Activated gamma-delta T cell (primary cell): ENCODE data around the gene LPIN3.

Source experiments
- DNase-seq: peaks from one replicate; lab custom pipeline; 2025; lab: John Stamatoyannopoulos, UW

Gene LPIN3

GRCh38 chr20:41320441-41320840, 20.2 kb upstream of the LPIN3 start:
- DNase-seq, result no peak

GRCh38 chr20:41320976-41321375, 19.6 kb upstream of the LPIN3 start:
- no peak for DNase-seq

- DNase-seq, result no peak
These were observed 13.4 kb upstream of the LPIN3 start for GRCh38 chr20:41327178-41327577.

- no peak for DNase-seq
These were observed 10.9 kb upstream of the LPIN3 start for GRCh38 chr20:41329435-41330342.

- DNase-seq, result no peak
These were observed 10.3 kb upstream of the LPIN3 start for GRCh38 chr20:41330343-41330720.

GRCh38 chr20:41330941-41331340, 9.7 kb upstream of the LPIN3 start:
- DNase-seq, result no peak

GRCh38 chr20:41331731-41332130, 8.9 kb upstream of the LPIN3 start:
- DNase-seq, result no peak

GRCh38 chr20:41334036-41334435, 6.6 kb upstream of the LPIN3 start:
- no peak for DNase-seq

- DNase-seq, result no peak
These were observed 5.9 kb upstream of the LPIN3 start for GRCh38 chr20:41334443-41335421.

GRCh38 chr20:41335591-41335990, 5.0 kb upstream of the LPIN3 start:
- DNase-seq, result no peak

- no peak for DNase-seq
These were observed 3.7 kb upstream of the LPIN3 start for GRCh38 chr20:41336711-41337492.

GRCh38 chr20:41339957-41340326, 679 bp upstream of the LPIN3 start:
- peak; percentile 54 for DNase-seq

GRCh38 chr20:41342474-41343464, 2.1 kb downstream of the LPIN3 start:
- DNase-seq, result no peak

- DNase-seq, result no peak
These were observed 3.9 kb downstream of the LPIN3 start for GRCh38 chr20:41344477-41344876.

GRCh38 chr20:41344938-41345728, 4.5 kb downstream of the LPIN3 start:
- DNase-seq, result no peak

GRCh38 chr20:41345729-41346067, 5.1 kb downstream of the LPIN3 start:
- DNase-seq, result no peak

- DNase-seq, result no peak
These were observed 7.2 kb downstream of the LPIN3 start for GRCh38 chr20:41347523-41348429.

GRCh38 chr20:41348430-41349172, 8.0 kb downstream of the LPIN3 start:
- no peak for DNase-seq
